Measurements from ENCODE around the gene PKHD1. TPM values are rescaled to one million over a fixed set of nuclear protein-coding genes. Genes with fewer than 3 reads are reported as not detected.

Gene PKHD1
- total RNA-seq, 1 donor from 2014 or later, result 0.16 TPM

DNA sequence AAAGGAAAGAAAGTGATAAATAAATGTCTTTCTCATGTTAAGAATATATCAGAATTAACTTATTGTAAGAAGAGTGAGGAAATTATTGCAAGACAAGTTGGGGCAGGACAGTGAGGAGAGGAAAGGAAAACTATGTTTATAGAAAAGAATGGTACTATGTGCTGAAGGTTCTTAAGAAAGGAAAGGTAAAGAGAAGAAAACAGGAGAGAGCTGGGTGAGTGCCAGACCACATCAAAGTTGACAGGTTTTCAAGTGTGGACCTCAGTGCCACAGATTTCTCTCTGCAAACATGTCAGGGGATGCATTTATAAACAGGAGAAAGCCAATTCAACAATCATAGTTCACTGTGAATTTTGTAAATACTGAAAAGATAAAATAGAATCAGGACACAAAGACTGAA is 439.2 kb downstream of the PKHD1 start:
- no peaks in the 10 kb centered on the region for H3K27me3 Mint-ChIP-seq (ENCODE audit: low read depth)
- TF ChIP-seq, protein P1, sequence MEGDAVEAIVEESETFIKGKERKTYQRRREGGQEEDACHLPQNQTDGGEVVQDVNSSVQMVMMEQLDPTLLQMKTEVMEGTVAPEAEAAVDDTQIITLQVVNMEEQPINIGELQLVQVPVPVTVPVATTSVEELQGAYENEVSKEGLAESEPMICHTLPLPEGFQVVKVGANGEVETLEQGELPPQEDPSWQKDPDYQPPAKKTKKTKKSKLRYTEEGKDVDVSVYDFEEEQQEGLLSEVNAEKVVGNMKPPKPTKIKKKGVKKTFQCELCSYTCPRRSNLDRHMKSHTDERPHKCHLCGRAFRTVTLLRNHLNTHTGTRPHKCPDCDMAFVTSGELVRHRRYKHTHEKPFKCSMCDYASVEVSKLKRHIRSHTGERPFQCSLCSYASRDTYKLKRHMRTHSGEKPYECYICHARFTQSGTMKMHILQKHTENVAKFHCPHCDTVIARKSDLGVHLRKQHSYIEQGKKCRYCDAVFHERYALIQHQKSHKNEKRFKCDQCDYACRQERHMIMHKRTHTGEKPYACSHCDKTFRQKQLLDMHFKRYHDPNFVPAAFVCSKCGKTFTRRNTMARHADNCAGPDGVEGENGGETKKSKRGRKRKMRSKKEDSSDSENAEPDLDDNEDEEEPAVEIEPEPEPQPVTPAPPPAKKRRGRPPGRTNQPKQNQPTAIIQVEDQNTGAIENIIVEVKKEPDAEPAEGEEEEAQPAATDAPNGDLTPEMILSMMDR (conservative IDR thresholded peaks at IDR 0.05), result no peak

DNA sequence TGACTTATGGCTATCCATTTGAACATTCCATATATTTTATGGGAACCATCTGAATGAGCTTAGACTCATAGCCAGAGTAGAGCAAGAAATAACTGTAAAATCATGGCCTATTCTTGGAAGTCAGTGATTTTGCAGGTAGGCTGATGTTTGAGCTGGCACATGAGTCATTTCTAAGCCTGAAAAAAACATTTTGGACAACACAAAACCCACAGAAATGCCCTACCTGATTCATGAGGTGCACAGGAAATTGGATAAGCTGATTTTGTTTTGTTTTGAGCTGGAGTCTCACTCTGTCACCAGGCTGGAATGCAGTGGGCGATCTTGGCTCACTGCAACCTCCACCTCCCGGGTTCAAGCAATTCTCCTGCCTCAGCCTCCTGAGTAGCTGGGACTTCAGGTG is 443.0 kb downstream of the PKHD1 start:
- DNase-seq (ENCODE audit: low read depth, low spot score), result no peak
- Mint-ChIP-seq H3K4me1 (peaks cover 16% of the 10 kb centered on the region), H3K27ac (ENCODE audit: unreplicated experiment) (no peak overlapping the region), H3K27me3 (ENCODE audit: low read depth) (no peaks in the 10 kb centered on the region), H3K36me3 (ENCODE audit: low read depth) (peaks cover 2% of the 10 kb centered on the region), H3K4me3 (no peak overlapping the region), H3K9me3 (peaks cover 4% of the 10 kb centered on the region)
- TF ChIP-seq, protein P1 (conservative IDR thresholded peaks at IDR 0.05), result no peak

More for the DNA sequence above, 439.2 kb downstream of the PKHD1 start:
- no peak for DNase-seq (ENCODE audit: low read depth, low spot score)
- Mint-ChIP-seq H3K9me3 (no peaks in the 10 kb centered on the region), H3K36me3 (ENCODE audit: low read depth) (no peaks in the 10 kb centered on the region), H3K27ac (ENCODE audit: unreplicated experiment) (no peak overlapping the region), H3K4me3 (no peak overlapping the region), H3K4me1 (peaks cover 5% of the 10 kb centered on the region)

DNA sequence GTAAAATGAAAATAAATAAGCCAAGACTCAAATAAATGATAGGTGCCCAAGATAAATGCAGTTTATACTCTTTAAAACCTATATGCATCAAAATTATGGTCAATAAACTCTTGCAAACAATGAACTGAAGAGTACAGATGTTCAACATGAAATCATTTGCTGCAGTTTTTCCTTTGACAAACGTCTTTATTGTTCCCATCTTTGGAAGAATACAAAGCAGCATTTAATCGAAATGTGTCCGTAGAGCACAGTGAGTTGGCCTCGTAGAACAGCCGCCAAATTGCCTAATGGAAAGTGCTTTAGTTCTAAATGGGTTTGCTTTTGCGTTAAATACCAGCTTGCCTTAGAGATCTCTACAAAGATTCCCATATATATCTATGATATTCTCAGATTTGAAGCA is 447.4 kb downstream of the PKHD1 start:
- TF ChIP-seq, protein P1 (conservative IDR thresholded peaks at IDR 0.05), result no peak
- Mint-ChIP-seq H3K4me3 (no peak overlapping the region), H3K9me3 (peaks cover 4% of the 10 kb centered on the region), H3K27ac (ENCODE audit: unreplicated experiment) (peak overlapping the region; percentile 79), H3K36me3 (ENCODE audit: low read depth) (peaks cover 4% of the 10 kb centered on the region), H3K4me1 (peaks cover 25% of the 10 kb centered on the region), H3K27me3 (ENCODE audit: low read depth) (no peaks in the 10 kb centered on the region)
- DNase-seq (ENCODE audit: low read depth, low spot score), result no peak

DNA sequence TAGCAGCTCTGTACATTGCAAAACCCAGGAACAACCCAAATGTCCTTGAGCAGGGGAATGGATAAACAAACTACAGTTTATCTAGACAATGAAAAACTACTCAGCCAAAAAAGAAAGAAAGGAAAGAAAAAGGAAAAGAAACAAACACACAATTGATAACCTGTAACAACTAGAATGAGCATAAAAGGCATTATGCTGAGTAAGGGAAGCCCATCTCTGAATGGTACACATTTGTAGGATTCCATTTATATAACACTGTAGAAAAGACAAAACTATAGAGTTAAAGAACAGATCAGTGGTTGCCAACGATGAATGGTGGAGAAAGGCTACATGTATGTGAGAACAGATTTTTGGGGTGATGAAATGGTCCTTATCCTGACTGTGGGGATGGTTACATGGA is 454.0 kb downstream of the PKHD1 start:
- no peak overlapping the region for H3K4me3 Mint-ChIP-seq
- no peak overlapping the region for H3K27ac Mint-ChIP-seq (ENCODE audit: unreplicated experiment)
- H3K4me1 Mint-ChIP-seq, result peaks cover 30% of the 10 kb centered on the region
- DNase-seq (ENCODE audit: low read depth, low spot score), result no peak
- peaks cover 9% of the 10 kb centered on the region for H3K36me3 Mint-ChIP-seq (ENCODE audit: low read depth)
- H3K9me3 Mint-ChIP-seq, result peaks cover 8% of the 10 kb centered on the region
- H3K27me3 Mint-ChIP-seq (ENCODE audit: low read depth), result no peaks in the 10 kb centered on the region
- TF ChIP-seq, protein P1 (conservative IDR thresholded peaks at IDR 0.05), result no peak

DNA sequence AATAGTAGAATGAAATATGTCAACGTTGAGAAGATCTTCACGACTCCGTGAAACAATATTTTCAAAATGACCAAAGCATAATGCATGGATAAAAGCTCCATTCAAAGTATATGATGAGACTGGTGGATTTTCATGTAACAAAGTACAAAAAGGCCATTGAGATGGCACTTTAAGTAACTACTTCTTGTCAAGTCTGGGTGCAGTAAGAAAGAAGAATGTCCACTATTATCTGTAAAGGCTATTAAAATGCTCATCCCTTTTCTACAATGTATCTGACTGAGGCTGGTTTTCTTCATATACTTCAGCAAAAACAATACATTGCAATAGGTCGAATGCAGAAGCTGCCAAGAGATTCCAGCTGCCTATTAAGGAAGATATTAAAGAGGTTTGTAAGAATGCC is 457.4 kb downstream of the PKHD1 start:
- Mint-ChIP-seq H3K4me1 (peaks cover 41% of the 10 kb centered on the region), H3K27me3 (ENCODE audit: low read depth) (no peaks in the 10 kb centered on the region), H3K36me3 (ENCODE audit: low read depth) (peaks cover 7% of the 10 kb centered on the region), H3K9me3 (peaks cover 8% of the 10 kb centered on the region), H3K27ac (ENCODE audit: unreplicated experiment) (no peak overlapping the region), H3K4me3 (peak overlapping the region; percentile 11)
- DNase-seq (ENCODE audit: low read depth, low spot score), result no peak
- TF ChIP-seq, protein P1 (conservative IDR thresholded peaks at IDR 0.05), result no peak

DNA sequence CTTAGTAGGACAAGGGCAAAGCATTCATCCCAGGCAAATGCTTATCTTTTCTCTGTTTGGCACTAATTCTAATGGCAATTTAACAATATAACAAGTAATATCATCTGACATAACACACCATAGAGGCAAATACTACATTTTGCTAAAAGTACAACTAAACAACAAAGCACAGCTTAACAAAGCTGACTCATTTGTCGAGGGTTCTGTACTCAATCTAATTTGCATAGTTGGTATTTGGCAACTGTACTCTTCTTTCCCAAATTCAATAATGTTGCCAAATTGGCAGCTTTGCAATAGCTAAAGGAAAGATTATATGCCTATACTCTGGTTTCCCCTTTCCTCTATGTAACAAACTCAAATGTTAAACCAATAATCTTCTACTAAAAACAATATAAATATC is 461.0 kb downstream of the PKHD1 start:
- Mint-ChIP-seq H3K36me3 (ENCODE audit: low read depth) (peaks cover 7% of the 10 kb centered on the region), H3K4me1 (peaks cover 31% of the 10 kb centered on the region), H3K4me3 (no peak overlapping the region), H3K27me3 (ENCODE audit: low read depth) (no peaks in the 10 kb centered on the region), H3K9me3 (peaks cover 11% of the 10 kb centered on the region), H3K27ac (ENCODE audit: unreplicated experiment) (peak overlapping the region; percentile 59)
- DNase-seq (ENCODE audit: low read depth, low spot score), result no peak
- TF ChIP-seq, protein P1 (conservative IDR thresholded peaks at IDR 0.05), result no peak

All from neural crest cell (in vitro differentiated cells).